Measurements from ENCODE around the gene DNAH11.

- TF ChIP-seq POLR2A (IDR thresholded peaks at IDR 0.05; ENCODE audit: low read depth, low read length) (no peak), CTCF (conservative IDR thresholded peaks at IDR 0.05; ENCODE audit: low read depth, low read length) (no peak), RAD21 (IDR thresholded peaks at IDR 0.05; ENCODE audit: low read length) (no peak), MAFK (IDR thresholded peaks at IDR 0.05; ENCODE audit: low read depth, low read length) (no peak)
Observed at GRCh38 chr7:21706131-21706530, 163.3 kb downstream of the DNAH11 start.

All from IMR-90 (cell line).